Measurements from ENCODE around the gene LAMA5. TPM values are rescaled to one million over a fixed set of nuclear protein-coding genes. Genes with fewer than 3 reads are reported as not detected.

Gene LAMA5
- total RNA-seq, 2 experiments from 2014 or later = 0.33 to 0.63 TPM

GRCh38 chr20:62322492-62323041, 44.5 kb downstream of the LAMA5 start:
- DNase-seq = no peak
- no peaks in the 10 kb centered on the region for H3K27me3 Mint-ChIP-seq
- ChIA-PET CTCF (no interaction called here), POLR2A (no interaction called here)
- H3K4me1 Mint-ChIP-seq = no peaks in the 10 kb centered on the region
- H3K9me3 Mint-ChIP-seq = no peaks in the 10 kb centered on the region
- H3K27ac Mint-ChIP-seq = no peak overlapping the region
- no peaks in the 10 kb centered on the region for H3K36me3 Mint-ChIP-seq (ENCODE audit: low read depth)
- H3K4me3 Mint-ChIP-seq = no peak overlapping the region

- Mint-ChIP-seq H3K36me3 (ENCODE audit: low read depth) (no peaks in the 10 kb centered on the region), H3K4me1 (no peaks in the 10 kb centered on the region), H3K27ac (no peak overlapping the region), H3K4me3 (no peak overlapping the region), H3K27me3 (no peaks in the 10 kb centered on the region), H3K9me3 (no peaks in the 10 kb centered on the region)
- DNase-seq = no peak
- ChIA-PET CTCF (no interaction called here), POLR2A (no interaction called here)
These were observed 45.1 kb downstream of the LAMA5 start for GRCh38 chr20:62321975-62322374.

DNA sequence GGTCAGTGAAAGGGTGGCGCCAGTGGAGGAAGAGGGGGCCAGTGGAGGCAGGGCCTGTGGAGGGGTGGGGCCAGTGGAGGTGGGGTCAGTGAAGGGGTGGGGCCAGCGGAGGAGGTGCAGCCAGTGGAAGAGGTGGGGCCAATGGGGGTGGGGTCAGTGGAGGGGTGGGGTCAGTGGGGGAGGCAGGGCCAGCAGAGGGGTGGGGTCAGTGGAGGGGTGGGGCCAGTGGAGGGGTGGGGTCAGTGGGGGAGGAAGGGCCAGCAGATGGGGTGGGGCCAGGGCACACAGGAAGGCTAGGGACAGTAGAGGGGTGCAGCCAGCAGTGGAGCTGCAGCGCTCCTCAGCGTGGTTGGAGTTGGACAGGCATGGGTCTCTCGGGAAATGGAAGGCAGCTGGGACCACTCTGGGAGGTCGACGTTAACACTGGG, 45.6 kb downstream of the LAMA5 start:
- H3K36me3 Mint-ChIP-seq (ENCODE audit: low read depth) = no peaks in the 10 kb centered on the region
- POLR2A ChIA-PET = no interaction called here

GRCh38 chr20:62320581-62321354, 46.3 kb downstream of the LAMA5 start:
- Mint-ChIP-seq H3K27ac (no peak overlapping the region), H3K4me1 (no peaks in the 10 kb centered on the region), H3K4me3 (no peak overlapping the region), H3K27me3 (no peaks in the 10 kb centered on the region), H3K36me3 (ENCODE audit: low read depth) (no peaks in the 10 kb centered on the region), H3K9me3 (no peaks in the 10 kb centered on the region)
- ChIA-PET POLR2A (no interaction called here), CTCF (no interaction called here)
- no peak for DNase-seq

More for the DNA sequence above, 45.6 kb downstream of the LAMA5 start:
- no peak overlapping the region for H3K4me3 Mint-ChIP-seq
- CTCF ChIA-PET = no interaction called here
- H3K9me3 Mint-ChIP-seq = no peaks in the 10 kb centered on the region
- H3K4me1 Mint-ChIP-seq = no peaks in the 10 kb centered on the region
- no peak for DNase-seq
- H3K27me3 Mint-ChIP-seq = no peaks in the 10 kb centered on the region
- no peak overlapping the region for H3K27ac Mint-ChIP-seq

- Mint-ChIP-seq H3K4me1 (no peaks in the 10 kb centered on the region), H3K9me3 (no peaks in the 10 kb centered on the region), H3K27ac (no peak overlapping the region), H3K36me3 (ENCODE audit: low read depth) (no peaks in the 10 kb centered on the region), H3K4me3 (no peak overlapping the region), H3K27me3 (no peaks in the 10 kb centered on the region)
- DNase-seq = no peak
- ChIA-PET CTCF (no interaction called here), POLR2A (no interaction called here)
These were observed 47.7 kb downstream of the LAMA5 start for GRCh38 chr20:62319346-62319909.

- no peaks in the 10 kb centered on the region for H3K36me3 Mint-ChIP-seq (ENCODE audit: low read depth)
- ChIA-PET CTCF (no interaction called here), POLR2A (no interaction called here)
- no peak for DNase-seq
- H3K9me3 Mint-ChIP-seq = no peaks in the 10 kb centered on the region
- H3K4me3 Mint-ChIP-seq = no peak overlapping the region
- no peak overlapping the region for H3K27ac Mint-ChIP-seq
- H3K4me1 Mint-ChIP-seq = no peaks in the 10 kb centered on the region
- H3K27me3 Mint-ChIP-seq = no peaks in the 10 kb centered on the region
These were observed 48.4 kb downstream of the LAMA5 start for GRCh38 chr20:62318400-62319345.

GRCh38 chr20:62317167-62317655, 49.9 kb downstream of the LAMA5 start:
- no peaks in the 10 kb centered on the region for H3K4me1 Mint-ChIP-seq
- H3K9me3 Mint-ChIP-seq = no peaks in the 10 kb centered on the region
- CTCF ChIA-PET = no interaction called here
- no peak overlapping the region for H3K4me3 Mint-ChIP-seq
- no peak for DNase-seq
- no peak overlapping the region for H3K27ac Mint-ChIP-seq
- H3K36me3 Mint-ChIP-seq (ENCODE audit: low read depth) = no peaks in the 10 kb centered on the region
- POLR2A ChIA-PET = no interaction called here
- no peaks in the 10 kb centered on the region for H3K27me3 Mint-ChIP-seq

DNA sequence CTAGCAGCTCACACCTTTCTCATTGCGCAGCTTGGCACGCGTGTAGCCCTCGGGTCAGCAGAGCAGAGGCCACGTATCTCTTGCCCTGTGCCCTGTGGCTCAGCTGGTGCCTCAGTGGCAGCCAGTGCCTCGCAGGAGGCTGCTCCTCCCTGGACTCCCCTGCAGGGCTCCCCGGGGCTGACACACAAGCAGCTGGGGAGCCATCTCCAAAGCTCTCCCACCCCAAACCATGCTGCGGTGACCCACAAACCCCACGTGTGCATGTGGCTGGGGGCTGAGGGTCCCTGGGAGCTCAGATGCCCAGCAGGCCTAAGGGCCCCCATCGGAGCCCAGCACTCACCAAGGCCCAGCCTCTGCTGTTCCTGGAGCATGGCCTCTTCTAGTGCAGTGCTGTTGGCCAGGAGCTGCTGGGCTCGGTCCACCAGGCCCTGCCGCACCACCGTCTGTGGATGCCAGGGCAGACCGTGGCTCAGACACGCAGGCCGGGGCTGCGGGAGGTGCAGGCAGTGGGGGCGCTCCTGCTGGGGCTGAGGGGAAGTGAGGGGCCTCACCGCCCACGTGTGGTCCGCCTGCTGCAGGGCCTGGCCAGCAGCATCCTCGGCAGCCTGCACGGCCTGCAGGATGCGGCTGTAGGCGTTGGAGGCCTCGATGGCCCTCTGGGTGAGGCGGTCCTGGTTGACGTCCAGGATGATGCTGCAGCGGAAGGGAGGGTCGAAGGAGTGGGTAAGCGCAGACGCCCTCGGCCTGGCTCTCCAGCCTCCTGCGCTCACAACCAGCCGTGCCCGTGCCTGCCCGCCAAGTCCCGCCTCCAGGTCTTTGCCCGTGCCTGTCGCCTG, 50.6 kb downstream of the LAMA5 start:
- CTCF ChIA-PET = no interaction called here
- Mint-ChIP-seq H3K9me3 (no peaks in the 10 kb centered on the region), H3K4me3 (no peak overlapping the region), H3K36me3 (ENCODE audit: low read depth) (no peaks in the 10 kb centered on the region), H3K27me3 (no peaks in the 10 kb centered on the region), H3K4me1 (no peaks in the 10 kb centered on the region), H3K27ac (no peak overlapping the region)
- no peak for DNase-seq
- POLR2A ChIA-PET = no interaction called here

GRCh38 chr20:62315773-62316172, 51.3 kb downstream of the LAMA5 start:
- Mint-ChIP-seq H3K27me3 (no peaks in the 10 kb centered on the region), H3K36me3 (ENCODE audit: low read depth) (no peaks in the 10 kb centered on the region), H3K27ac (no peak overlapping the region), H3K4me3 (no peak overlapping the region), H3K4me1 (no peaks in the 10 kb centered on the region), H3K9me3 (no peaks in the 10 kb centered on the region)
- POLR2A ChIA-PET = no interaction called here
- CTCF ChIA-PET = no interaction called here
- DNase-seq = no peak

DNA sequence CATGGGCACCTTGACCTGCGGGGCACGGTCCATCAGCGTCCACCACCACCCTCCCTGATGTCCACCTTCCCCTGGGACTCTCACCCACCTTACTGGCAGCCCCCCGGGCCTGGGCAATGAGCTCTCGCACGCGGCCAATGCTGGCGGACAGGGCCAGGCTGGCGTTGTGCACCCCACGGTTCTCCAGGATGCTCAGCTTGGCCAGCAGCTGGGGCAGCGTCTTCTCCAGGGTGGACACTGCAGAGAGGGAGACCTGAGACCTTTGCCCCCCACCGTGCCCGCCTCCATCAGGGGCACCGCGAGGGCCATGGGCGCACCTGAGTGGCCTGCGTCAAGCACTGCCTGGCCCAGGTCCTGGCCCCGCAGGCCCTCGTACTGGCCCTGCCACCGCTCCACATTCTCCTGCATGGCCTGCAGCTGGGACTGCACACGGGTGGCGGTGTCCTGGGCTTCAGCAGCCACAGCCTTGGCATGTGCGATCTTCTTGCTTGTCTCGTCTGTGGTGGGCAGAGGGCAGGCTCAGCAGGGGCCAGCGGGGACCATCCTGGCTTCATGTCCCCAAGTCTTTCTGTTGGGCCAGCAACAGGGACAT, 52.3 kb downstream of the LAMA5 start:
- Mint-ChIP-seq H3K36me3 (ENCODE audit: low read depth) (no peaks in the 10 kb centered on the region), H3K9me3 (no peaks in the 10 kb centered on the region), H3K27me3 (no peaks in the 10 kb centered on the region), H3K4me3 (no peak overlapping the region), H3K27ac (no peak overlapping the region), H3K4me1 (no peaks in the 10 kb centered on the region)
- CTCF ChIA-PET = no interaction called here
- POLR2A ChIA-PET = interaction anchor here (1.3 kb wide), 1 partner anchor 9 kb away, joined by 3 read pairs; no protein-coding TSS in a partner anchor
- DNase-seq = no peak

DNA sequence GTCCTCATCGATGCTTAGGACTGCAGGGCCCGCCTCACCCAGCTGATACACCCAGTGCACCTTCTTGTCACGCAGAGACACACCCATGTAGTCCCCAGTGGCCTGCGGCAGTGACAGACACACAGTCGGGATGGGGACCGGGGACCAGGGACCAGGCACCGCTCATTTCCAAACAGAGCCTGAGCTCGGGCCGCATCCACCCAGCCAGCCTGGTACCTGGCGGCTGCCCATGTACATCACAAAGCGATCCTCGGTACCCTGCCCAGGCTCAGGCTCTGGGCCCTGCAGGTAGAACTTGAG, 52.8 kb downstream of the LAMA5 start:
- DNase-seq = no peak
- no peak overlapping the region for H3K4me3 Mint-ChIP-seq
- H3K4me1 Mint-ChIP-seq = no peaks in the 10 kb centered on the region
- no peaks in the 10 kb centered on the region for H3K36me3 Mint-ChIP-seq (ENCODE audit: low read depth)
- ChIA-PET POLR2A (interaction anchor here (1.3 kb wide), 1 partner anchor 9 kb away, joined by 3 read pairs; no protein-coding TSS in a partner anchor), CTCF (no interaction called here)
- H3K27ac Mint-ChIP-seq = no peak overlapping the region
- no peaks in the 10 kb centered on the region for H3K27me3 Mint-ChIP-seq
- H3K9me3 Mint-ChIP-seq = no peaks in the 10 kb centered on the region

GRCh38 chr20:62313460-62314338, 53.4 kb downstream of the LAMA5 start:
- Mint-ChIP-seq H3K4me1 (no peaks in the 10 kb centered on the region), H3K27ac (no peak overlapping the region), H3K4me3 (no peak overlapping the region), H3K36me3 (ENCODE audit: low read depth) (peaks cover 4% of the 10 kb centered on the region), H3K27me3 (no peaks in the 10 kb centered on the region), H3K9me3 (no peaks in the 10 kb centered on the region)
- no peak for DNase-seq
- CTCF ChIA-PET = no interaction called here
- POLR2A ChIA-PET = interaction anchor here (1.3 kb wide), 1 partner anchor 8 kb away, joined by 3 read pairs; no protein-coding TSS in a partner anchor
